Right lobe of liver (tissue), 6 donors: ENCODE results near the gene COL4A5. TPM values are rescaled to one million over a fixed set of nuclear protein-coding genes. Genes with fewer than 3 reads are reported as not detected.

Source experiments
- ATAC-seq, 4 donors: fragments of 200-7000 bp; cut with Tn5 transposase; one replicate each; pipeline ENCODE4 v1.9.1; 2020; ENCODE audit warnings: mild to moderate bottlenecking in 4 of 4, moderate library complexity in 4 of 4
- DNase-seq, 3 donors: peaks; one replicate each; pipeline ENCODE4 v3.0.0-alpha.2; 2020
- H3K27ac ChIP-seq, 3 donors: fragments of 200-600 bp; one replicate each; pipeline ENCODE4 v1.8.0; 2022
- H3K27me3 ChIP-seq, 2 donors: fragments of 200-600 bp; one replicate each; pipeline ENCODE4 v1.8.0; 2022
- H3K36me3 ChIP-seq, 4 donors: fragments of 200-600 bp; sonication (generic) in 1 of 4; one replicate each; pipeline versions ENCODE4 v1.5.1 to v1.8.0; 2017 to 2022; ENCODE audit warnings: control low read depth in 1 of 4
- H3K4me1 ChIP-seq, 4 donors: fragments of 200-600 bp; sonication (generic) in 1 of 4; one replicate each; pipeline versions ENCODE4 v1.5.1 to v1.8.0; 2017 to 2022; ENCODE audit warnings: control low read depth in 1 of 4
- H3K4me3 ChIP-seq, 3 donors: fragments of 200-600 bp; one replicate each; pipeline ENCODE4 v1.8.0; 2022
- H3K9me3 ChIP-seq, 4 donors: fragments of 200-600 bp; sonication (generic) in 1 of 4; one replicate each; pipeline versions ENCODE4 v1.5.1 to v1.8.0; 2017 to 2022; ENCODE audit warnings: control low read depth in 1 of 4
- POLR2A ChIP-seq: fragments of 450-650 bp; IDR thresholded peaks from one replicate; pipeline ENCODE4 v1.6.1; 2017; ENCODE audit warnings: antibody characterized with exemption, mild to moderate bottlenecking
- WGBS: methylation state at CpG from one replicate; pipeline ENCODE4 v1.1.6; 2018; ENCODE audit warnings: low coverage, low lambda C conversion rate; ENCODE audit not compliant: insufficient coverage; ENCODE audit errors: missing lambda C conversion rate; 5-methylcytosine and 5-hydroxymethylcytosine counted together
- intact Hi-C, 2 donors: fragments of 100-400 bp; cut with DNase I; formaldehyde crosslinking; loops; one replicate each; pipeline versions ENCODE4 v1.11.2 to v1.14.1; 2022
- total RNA-seq, 6 experiments: library from RNA; depleted of rRNA in 2 of 6; stranded (reverse); fragments of >200 nt in 2 of 6; fragmentation: NEBNext Ultra II Directional in 3 of 6; extraction: Animal tissue kit (Norgen Biotek cat#: 25700) in 3 of 6; gene quantifications; one replicate each; pipeline versions ENCODE4 v1.1.0 to v1.2.4, GENCODE V29; 2016 to 2023
- TF ChIP-seq, protein P1 (sequence below), 4 donors: fragments of 200-600 bp in 3 of 4; fragments of 450-650 bp in 1 of 4; IDR thresholded peaks; one replicate each; pipeline versions ENCODE4 v1.5.1 to v1.8.0; 2016 to 2022; ENCODE audit warnings: antibody characterized with exemption in 4 of 4, mild to moderate bottlenecking in 2 of 4
- donor health status: DM: no; HTN: yes; CAD: no.
- donor health status: DM: no; HTN: no; CAD: no.
- donor health status: DM: no; HTN: no; CAD: no.
- donor health status: DM: no; HTN: yes; CAD: no.
- donor health status: DM: no; HTN: yes; CAD: no.

COL4A5 gene
- total RNA-seq, 6 experiments from 2014 or later, result 0.65 to 4.0 (median 1.6) TPM

- DNase-seq (no peak), ATAC-seq (no peak)
- no peaks in the 10 kb centered on the region for H3K9me3 ChIP-seq
- H3K4me1 ChIP-seq, result no peaks in the 10 kb centered on the region
- H3K27me3 ChIP-seq, result peaks cover 0 to 16% of the 10 kb centered on the region in 2 donors
- TF ChIP-seq, protein P1, sequence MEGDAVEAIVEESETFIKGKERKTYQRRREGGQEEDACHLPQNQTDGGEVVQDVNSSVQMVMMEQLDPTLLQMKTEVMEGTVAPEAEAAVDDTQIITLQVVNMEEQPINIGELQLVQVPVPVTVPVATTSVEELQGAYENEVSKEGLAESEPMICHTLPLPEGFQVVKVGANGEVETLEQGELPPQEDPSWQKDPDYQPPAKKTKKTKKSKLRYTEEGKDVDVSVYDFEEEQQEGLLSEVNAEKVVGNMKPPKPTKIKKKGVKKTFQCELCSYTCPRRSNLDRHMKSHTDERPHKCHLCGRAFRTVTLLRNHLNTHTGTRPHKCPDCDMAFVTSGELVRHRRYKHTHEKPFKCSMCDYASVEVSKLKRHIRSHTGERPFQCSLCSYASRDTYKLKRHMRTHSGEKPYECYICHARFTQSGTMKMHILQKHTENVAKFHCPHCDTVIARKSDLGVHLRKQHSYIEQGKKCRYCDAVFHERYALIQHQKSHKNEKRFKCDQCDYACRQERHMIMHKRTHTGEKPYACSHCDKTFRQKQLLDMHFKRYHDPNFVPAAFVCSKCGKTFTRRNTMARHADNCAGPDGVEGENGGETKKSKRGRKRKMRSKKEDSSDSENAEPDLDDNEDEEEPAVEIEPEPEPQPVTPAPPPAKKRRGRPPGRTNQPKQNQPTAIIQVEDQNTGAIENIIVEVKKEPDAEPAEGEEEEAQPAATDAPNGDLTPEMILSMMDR (IDR thresholded peaks at IDR 0.05), result no peak
- TF ChIP-seq POLR2A, result no peak
- intact Hi-C loops, result no loop called here
- no peaks in the 10 kb centered on the region for H3K36me3 ChIP-seq
- no peak overlapping the region for H3K4me3 ChIP-seq
- H3K27ac ChIP-seq, result no peak overlapping the region
Observed at GRCh38 chrX:108573136-108573535, 133.5 kb downstream of the COL4A5 start.

- no peaks in the 10 kb centered on the region for H3K36me3 ChIP-seq
- no peak overlapping the region for H3K4me3 ChIP-seq
- no peak for DNase-seq
- no peak for TF ChIP-seq POLR2A
- TF ChIP-seq, protein P1 (IDR thresholded peaks at IDR 0.05), result no peak
- no peaks in the 10 kb centered on the region for H3K9me3 ChIP-seq
- 56% methylated on average over 1 of the region's 1 CpG for WGBS
- no peak overlapping the region for H3K27ac ChIP-seq
- intact Hi-C loops, result no loop called here
- no peak for ATAC-seq
- H3K4me1 ChIP-seq, result no peaks in the 10 kb centered on the region
- peaks cover 0 to 11% of the 10 kb centered on the region in 2 donors for H3K27me3 ChIP-seq
Observed at GRCh38 chrX:108582151-108582550, 142.5 kb downstream of the COL4A5 start.

DNA sequence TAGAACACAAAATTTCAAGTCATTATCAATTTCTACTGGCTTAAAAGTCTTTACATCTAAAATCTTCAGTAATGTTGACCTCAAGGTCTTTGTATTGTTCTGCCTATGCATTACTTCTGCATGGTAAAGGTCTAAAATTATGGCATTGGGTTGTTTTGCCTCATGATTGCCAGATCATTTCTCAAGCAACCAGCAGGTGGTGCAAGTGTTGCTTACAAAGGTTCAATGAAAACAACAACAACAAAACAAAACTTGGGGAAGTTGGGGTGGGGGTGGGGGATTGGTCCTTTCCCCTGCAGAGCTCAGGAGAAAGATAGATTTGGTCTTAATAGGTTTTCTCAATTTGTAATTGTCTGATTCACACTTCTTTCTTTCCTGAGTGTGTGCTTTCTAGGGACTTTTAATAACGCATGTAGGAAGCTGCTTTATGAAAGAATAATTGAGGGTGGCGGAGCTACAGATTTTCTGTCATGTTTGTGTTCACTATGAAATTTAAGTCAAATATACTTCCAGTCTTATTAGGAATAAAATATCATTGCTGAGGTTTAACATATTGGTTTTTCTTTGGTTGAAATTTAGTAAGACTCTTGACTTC lies 145.1 kb downstream of the COL4A5 start:
- TF ChIP-seq, protein P1 (IDR thresholded peaks at IDR 0.05), result peak; percentile 12 to 40 (median 35)
- no peak for TF ChIP-seq POLR2A
- Histone ChIP-seq H3K4me1 (no peaks in the 10 kb centered on the region), H3K27me3 (peaks cover 0 to 11% of the 10 kb centered on the region in 2 donors), H3K9me3 (no peaks in the 10 kb centered on the region), H3K36me3 (no peaks in the 10 kb centered on the region), H3K27ac (no peak overlapping the region), H3K4me3 (no peak overlapping the region)
- DNase-seq (no peak), ATAC-seq (no peak)
- intact Hi-C loops, result no loop called here
- WGBS, result 74% methylated on average over 2 of the region's 2 CpGs

GRCh38 chrX:108590496-108590895 lies 150.9 kb downstream of the COL4A5 start:
- H3K27me3 ChIP-seq, result peaks cover 0 to 3% of the 10 kb centered on the region in 2 donors
- no peak for ATAC-seq
- no peaks in the 10 kb centered on the region for H3K36me3 ChIP-seq
- no peak for DNase-seq
- WGBS, result 60% methylated on average over 3 of the region's 3 CpGs
- H3K4me3 ChIP-seq, result no peak overlapping the region
- no peaks in the 10 kb centered on the region for H3K4me1 ChIP-seq
- H3K9me3 ChIP-seq, result no peaks in the 10 kb centered on the region
- no peak overlapping the region for H3K27ac ChIP-seq
- intact Hi-C loops, result no loop called here
- TF ChIP-seq, protein P1 (IDR thresholded peaks at IDR 0.05), result no peak
- TF ChIP-seq POLR2A, result no peak

DNA sequence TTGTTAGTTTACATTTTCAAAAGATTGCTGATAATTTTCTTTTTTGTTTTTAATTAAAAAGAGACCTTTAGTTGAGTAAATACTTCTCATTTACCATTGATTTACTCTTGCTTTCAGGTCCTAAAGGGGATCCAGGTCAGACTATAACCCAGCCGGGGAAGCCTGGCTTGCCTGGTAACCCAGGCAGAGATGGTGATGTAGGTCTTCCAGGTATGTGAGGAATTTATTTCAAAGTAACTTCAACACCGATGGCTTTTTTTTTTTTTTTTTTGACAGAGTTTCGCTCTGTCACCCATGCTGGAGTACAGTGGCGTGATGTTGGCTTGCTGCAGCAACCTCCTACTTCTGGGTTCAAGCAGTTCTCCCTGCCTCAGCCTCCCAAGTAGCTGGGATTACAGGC lies 161.6 kb downstream of the COL4A5 start:
- Histone ChIP-seq H3K36me3 (no peaks in the 10 kb centered on the region), H3K27ac (no peak overlapping the region), H3K9me3 (no peaks in the 10 kb centered on the region), H3K4me1 (no peaks in the 10 kb centered on the region), H3K27me3 (no peaks in the 10 kb centered on the region), H3K4me3 (no peak overlapping the region)
- WGBS, result 42% methylated on average over 2 of the region's 4 CpGs
- ATAC-seq (no peak), DNase-seq (no peak)
- TF ChIP-seq POLR2A, result no peak
- TF ChIP-seq, protein P1 (IDR thresholded peaks at IDR 0.05), result no peak
- intact Hi-C loops, result no loop called here
